GM12872 (cell line): Measurements from ENCODE around the gene CDH5.

Experiments used
- TF ChIP-seq, protein P1 (sequence below): IDR thresholded peaks from 3 replicates; pipeline ENCODE4 v1.5.1; 2011; ENCODE audit warnings: low read depth, mild to moderate bottlenecking, low read length, moderate library complexity; ENCODE audit not compliant: insufficient read depth

The CDH5 gene

DNA sequence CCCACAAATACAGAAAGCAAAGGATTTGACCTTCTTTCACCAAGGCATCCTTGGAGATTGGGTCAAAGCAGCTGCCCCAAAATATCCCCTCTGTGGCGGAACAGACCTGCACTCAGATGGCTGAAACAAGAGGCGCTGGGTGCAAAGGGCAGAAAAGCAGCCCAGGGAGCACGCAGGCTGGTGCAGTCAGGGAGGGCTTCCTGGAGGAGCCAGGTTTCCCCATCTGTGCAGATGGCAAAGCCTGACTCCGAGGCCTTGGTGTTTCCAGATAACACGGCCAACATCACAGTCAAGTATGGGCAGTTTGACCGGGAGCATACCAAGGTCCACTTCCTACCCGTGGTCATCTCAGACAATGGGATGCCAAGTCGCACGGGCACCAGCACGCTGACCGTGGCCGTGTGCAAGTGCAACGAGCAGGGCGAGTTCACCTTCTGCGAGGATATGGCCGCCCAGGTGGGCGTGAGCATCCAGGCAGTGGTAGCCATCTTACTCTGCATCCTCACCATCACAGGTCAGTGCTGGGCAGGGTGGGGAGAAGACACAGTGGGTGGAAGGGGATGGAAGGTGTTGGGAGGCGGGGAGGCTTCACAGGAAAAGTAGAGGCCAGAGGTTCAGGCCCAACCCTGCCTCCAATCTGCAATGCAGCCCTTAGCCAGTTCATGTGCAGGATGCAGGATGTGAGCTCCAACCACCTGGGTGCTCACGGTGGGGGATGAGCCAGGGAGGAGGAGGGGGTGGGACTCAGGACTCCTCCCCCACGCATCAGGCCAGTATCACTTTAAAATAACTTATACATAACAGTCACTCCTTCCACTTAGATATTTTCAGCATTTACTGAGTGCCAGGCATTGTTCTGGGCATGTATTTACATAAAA is 34.3 kb downstream of the CDH5 start:
- TF ChIP-seq, protein P1, sequence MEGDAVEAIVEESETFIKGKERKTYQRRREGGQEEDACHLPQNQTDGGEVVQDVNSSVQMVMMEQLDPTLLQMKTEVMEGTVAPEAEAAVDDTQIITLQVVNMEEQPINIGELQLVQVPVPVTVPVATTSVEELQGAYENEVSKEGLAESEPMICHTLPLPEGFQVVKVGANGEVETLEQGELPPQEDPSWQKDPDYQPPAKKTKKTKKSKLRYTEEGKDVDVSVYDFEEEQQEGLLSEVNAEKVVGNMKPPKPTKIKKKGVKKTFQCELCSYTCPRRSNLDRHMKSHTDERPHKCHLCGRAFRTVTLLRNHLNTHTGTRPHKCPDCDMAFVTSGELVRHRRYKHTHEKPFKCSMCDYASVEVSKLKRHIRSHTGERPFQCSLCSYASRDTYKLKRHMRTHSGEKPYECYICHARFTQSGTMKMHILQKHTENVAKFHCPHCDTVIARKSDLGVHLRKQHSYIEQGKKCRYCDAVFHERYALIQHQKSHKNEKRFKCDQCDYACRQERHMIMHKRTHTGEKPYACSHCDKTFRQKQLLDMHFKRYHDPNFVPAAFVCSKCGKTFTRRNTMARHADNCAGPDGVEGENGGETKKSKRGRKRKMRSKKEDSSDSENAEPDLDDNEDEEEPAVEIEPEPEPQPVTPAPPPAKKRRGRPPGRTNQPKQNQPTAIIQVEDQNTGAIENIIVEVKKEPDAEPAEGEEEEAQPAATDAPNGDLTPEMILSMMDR, result no peak

DNA sequence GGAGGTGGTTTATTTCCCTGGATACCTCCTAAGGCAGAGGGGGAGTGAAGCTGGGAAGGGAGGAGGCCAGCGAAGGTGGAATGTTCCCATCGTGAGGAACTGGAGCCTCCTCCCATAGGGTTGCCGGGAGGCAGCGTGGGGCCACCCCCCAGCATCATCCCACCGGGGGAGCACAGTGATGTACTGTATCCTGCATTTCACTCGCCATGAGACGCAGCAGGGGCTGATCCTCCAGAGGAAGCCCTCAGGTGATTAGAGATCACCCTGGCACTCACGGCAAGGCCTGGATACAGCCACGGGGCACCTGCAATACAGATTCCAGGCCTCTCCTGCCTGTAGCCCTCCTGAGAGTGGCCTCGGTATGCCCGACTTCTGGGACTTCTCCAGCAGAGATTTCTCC is 35.1 kb downstream of the CDH5 start:
- TF ChIP-seq, protein P1, result no peak

DNA sequence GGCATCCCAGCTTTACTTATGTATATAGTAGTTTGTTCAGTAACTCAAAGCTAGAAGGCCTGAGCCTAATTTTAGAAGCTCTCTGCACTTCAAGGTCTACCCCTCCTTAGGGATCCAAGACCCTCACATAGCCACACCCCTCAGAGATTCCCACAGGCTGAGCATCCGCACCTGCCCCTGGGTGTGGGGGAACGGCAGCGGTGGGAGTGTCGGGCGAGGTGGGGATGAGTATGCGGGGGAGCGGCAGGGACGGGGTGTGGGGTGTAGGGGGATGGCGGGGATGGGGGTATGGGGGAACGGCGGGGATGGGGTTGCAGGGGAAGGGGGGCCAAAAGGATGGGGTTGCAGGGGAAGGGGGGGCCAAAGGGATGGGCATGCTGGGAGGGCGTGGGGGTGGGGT is 35.7 kb downstream of the CDH5 start:
- TF ChIP-seq, protein P1, result no peak

DNA sequence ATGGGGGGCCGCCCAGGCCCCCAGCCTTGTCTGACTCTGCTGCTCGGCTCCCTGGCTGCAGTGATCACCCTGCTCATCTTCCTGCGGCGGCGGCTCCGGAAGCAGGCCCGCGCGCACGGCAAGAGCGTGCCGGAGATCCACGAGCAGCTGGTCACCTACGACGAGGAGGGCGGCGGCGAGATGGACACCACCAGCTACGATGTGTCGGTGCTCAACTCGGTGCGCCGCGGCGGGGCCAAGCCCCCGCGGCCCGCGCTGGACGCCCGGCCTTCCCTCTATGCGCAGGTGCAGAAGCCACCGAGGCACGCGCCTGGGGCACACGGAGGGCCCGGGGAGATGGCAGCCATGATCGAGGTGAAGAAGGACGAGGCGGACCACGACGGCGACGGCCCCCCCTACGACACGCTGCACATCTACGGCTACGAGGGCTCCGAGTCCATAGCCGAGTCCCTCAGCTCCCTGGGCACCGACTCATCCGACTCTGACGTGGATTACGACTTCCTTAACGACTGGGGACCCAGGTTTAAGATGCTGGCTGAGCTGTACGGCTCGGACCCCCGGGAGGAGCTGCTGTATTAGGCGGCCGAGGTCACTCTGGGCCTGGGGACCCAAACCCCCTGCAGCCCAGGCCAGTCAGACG is 36.2 kb downstream of the CDH5 start:
- TF ChIP-seq, protein P1, result no peak

DNA sequence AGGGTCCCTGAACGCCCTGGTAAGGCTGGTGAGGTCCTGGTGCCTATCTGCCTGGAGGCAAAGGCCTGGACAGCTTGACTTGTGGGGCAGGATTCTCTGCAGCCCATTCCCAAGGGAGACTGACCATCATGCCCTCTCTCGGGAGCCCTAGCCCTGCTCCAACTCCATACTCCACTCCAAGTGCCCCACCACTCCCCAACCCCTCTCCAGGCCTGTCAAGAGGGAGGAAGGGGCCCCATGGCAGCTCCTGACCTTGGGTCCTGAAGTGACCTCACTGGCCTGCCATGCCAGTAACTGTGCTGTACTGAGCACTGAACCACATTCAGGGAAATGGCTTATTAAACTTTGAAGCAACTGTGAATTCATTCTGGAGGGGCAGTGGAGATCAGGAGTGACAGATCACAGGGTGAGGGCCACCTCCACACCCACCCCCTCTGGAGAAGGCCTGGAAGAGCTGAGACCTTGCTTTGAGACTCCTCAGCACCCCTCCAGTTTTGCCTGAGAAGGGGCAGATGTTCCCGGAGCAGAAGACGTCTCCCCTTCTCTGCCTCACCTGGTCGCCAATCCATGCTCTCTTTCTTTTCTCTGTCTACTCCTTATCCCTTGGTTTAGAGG is 37.1 kb downstream of the CDH5 start:
- TF ChIP-seq, protein P1, result no peak

DNA sequence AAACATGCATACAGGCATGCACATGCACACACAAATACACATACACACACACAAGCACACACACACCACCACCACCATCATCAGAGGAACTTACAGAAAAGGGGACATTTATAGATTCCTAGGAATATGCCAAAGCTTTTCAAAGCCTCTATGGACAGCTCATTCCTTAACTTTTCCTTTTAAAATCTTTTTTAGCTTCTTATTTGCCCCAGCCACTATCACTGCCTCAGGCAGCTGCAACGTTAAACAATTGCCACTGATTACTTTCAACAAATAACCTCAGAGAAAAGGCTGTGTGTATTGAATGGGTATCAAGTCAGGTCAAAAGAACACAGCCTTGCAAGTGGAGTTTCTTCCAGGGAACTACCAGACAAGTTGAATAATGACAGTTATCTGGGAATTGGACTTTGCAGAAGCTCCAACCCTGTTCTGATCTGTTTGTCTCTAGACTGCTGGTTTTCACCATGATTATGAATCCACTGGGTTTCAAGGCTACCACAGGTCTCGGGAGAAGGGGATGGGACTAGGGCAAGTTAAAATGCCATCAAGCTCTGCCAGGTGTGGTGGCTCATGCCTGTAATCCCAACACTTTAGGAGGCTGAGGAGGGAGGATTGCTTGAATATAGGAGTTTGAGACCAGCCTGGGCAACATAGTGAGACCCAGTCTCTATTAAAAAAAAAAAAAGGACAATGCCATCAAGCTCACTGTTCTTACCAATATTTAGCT is 38.7 kb downstream of the CDH5 start:
- TF ChIP-seq, protein P1, result no peak
